ENCODE results near the gene GJA4.

The GJA4 gene

GRCh38 chr1:34842952-34843371 is 50.2 kb downstream of the GJA4 start:
- no peak overlapping the region for H3K4me3 ChIP-seq (replicated peaks; ENCODE audit: insufficient read depth, low read length)
- TF ChIP-seq REST (IDR thresholded peaks at IDR 0.05; ENCODE audit: insufficient replicate concordance, low read depth), result no peak
- TF ChIP-seq GABPA (IDR thresholded peaks at IDR 0.05; ENCODE audit: low read depth), result no peak
- no peak for TF ChIP-seq CTCF (IDR thresholded peaks at IDR 0.05; ENCODE audit: insufficient read depth, low read length)
- TF ChIP-seq SPI1 (IDR thresholded peaks at IDR 0.05; ENCODE audit: borderline replicate concordance, low read depth), result no peak
- no peak for TF ChIP-seq POLR2AphosphoS5 (IDR thresholded peaks at IDR 0.05; ENCODE audit: low read depth)
- no peaks in the 10 kb centered on the region for H3K27me3 ChIP-seq (ENCODE audit: insufficient read depth, poor library complexity, severe bottlenecking)
- no peak overlapping the region for H3K27ac ChIP-seq (replicated peaks)
- DNase-seq (ENCODE audit: low read depth in 1 of 2, low spot score in 1 of 2), result no peak

GRCh38 chr1:34843392-34844251 is 50.8 kb downstream of the GJA4 start:
- TF ChIP-seq SPI1 (IDR thresholded peaks at IDR 0.05; ENCODE audit: borderline replicate concordance, low read depth), result no peak
- no peak for TF ChIP-seq POLR2AphosphoS5 (IDR thresholded peaks at IDR 0.05; ENCODE audit: low read depth)
- no peak for TF ChIP-seq REST (IDR thresholded peaks at IDR 0.05; ENCODE audit: insufficient replicate concordance, low read depth)
- no peak for TF ChIP-seq CTCF (IDR thresholded peaks at IDR 0.05; ENCODE audit: insufficient read depth, low read length)
- no peak for TF ChIP-seq GABPA (IDR thresholded peaks at IDR 0.05; ENCODE audit: low read depth)
- DNase-seq (ENCODE audit: low read depth in 1 of 2, low spot score in 1 of 2), result no peak
- Histone ChIP-seq H3K27ac (replicated peaks) (no peak overlapping the region), H3K4me3 (replicated peaks; ENCODE audit: insufficient read depth, low read length) (no peak overlapping the region), H3K27me3 (ENCODE audit: insufficient read depth, poor library complexity, severe bottlenecking) (no peaks in the 10 kb centered on the region)

GRCh38 chr1:34844252-34844634 is 51.4 kb downstream of the GJA4 start:
- no peak overlapping the region for H3K27ac ChIP-seq (replicated peaks)
- H3K27me3 ChIP-seq (ENCODE audit: insufficient read depth, poor library complexity, severe bottlenecking), result no peaks in the 10 kb centered on the region
- H3K4me3 ChIP-seq (replicated peaks; ENCODE audit: insufficient read depth, low read length), result no peak overlapping the region
- TF ChIP-seq SPI1 (IDR thresholded peaks at IDR 0.05; ENCODE audit: borderline replicate concordance, low read depth) (no peak), POLR2AphosphoS5 (IDR thresholded peaks at IDR 0.05; ENCODE audit: low read depth) (no peak), GABPA (IDR thresholded peaks at IDR 0.05; ENCODE audit: low read depth) (no peak), REST (IDR thresholded peaks at IDR 0.05; ENCODE audit: insufficient replicate concordance, low read depth) (no peak), CTCF (IDR thresholded peaks at IDR 0.05; ENCODE audit: insufficient read depth, low read length) (no peak)
- no peak for DNase-seq (ENCODE audit: low read depth in 1 of 2, low spot score in 1 of 2)

Measured in HL-60 (cell line).